Stomach (tissue), 9 donors: ENCODE measurements around the gene DOCK1. TPM values are rescaled to one million over a fixed set of nuclear protein-coding genes. Genes with fewer than 3 reads are reported as not detected.

Source experiments
- DNase-seq, 2 donors: peaks; one replicate each; pipeline versions ENCODE4 v3.0.0 to v3.0.0-alpha.2; 2013 to 2019
- H3K27ac ChIP-seq, 5 donors: fragments of 200-600 bp in 4 of 5; sonication (generic) in 4 of 5; one replicate each; pipeline ENCODE4 v1.5.1; 2013 to 2019; ENCODE audit warnings: mild to moderate bottlenecking in 1 of 5, moderate library complexity in 1 of 5
- H3K27me3 ChIP-seq, 3 donors: fragments of 200-600 bp; sonication (generic); one replicate each; pipeline ENCODE4 v1.5.1; 2017 to 2019; ENCODE audit warnings: mixed run types in 1 of 3
- H3K36me3 ChIP-seq, 4 donors: fragments of 200-600 bp; sonication (generic); 1 replicate in 3 of 4; 2 replicates in 1 of 4; pipeline ENCODE4 v1.5.1; 2016 to 2019
- H3K4me1 ChIP-seq, 4 donors: fragments of 200-600 bp; sonication (generic); one replicate each; pipeline ENCODE4 v1.5.1; 2016 to 2019
- H3K4me3 ChIP-seq, 4 donors: fragments of 200-600 bp; sonication (generic) in 3 of 4; one replicate each; pipeline ENCODE4 v1.5.1; 2016 to 2019; ENCODE audit warnings: mild to moderate bottlenecking in 1 of 4
- H3K9me3 ChIP-seq, 4 donors: fragments of 200-600 bp; sonication (generic); one replicate each; pipeline ENCODE4 v1.5.1; 2016 to 2019
- EP300 ChIP-seq: sonication (generic); formaldehyde crosslinking; IDR thresholded peaks from one replicate; pipeline ENCODE4 v1.6.1; 2017; ENCODE audit warnings: antibody characterized with exemption
- POLR2A ChIP-seq, 4 donors: fragments of 450-650 bp; IDR thresholded peaks; one replicate each; pipeline ENCODE4 v1.6.1; 2016; ENCODE audit warnings: antibody characterized with exemption in 4 of 4, control low read depth in 2 of 4, mild to moderate bottlenecking in 1 of 4, moderate library complexity in 1 of 4
- POLR2AphosphoS5 ChIP-seq, 3 donors: sonication (generic); formaldehyde crosslinking; IDR thresholded peaks; one replicate each; pipeline ENCODE4 v1.6.1; 2016; ENCODE audit warnings: antibody characterized with exemption in 3 of 3
- WGBS, 5 donors: extraction: QIAGEN DNeasy Blood & Tissue Kit in 3 of 5; methylation state at CpG; one replicate each; pipeline versions ENCODE4 v1.1.5 to v1.1.7; 2013 to 2018; 5-methylcytosine and 5-hydroxymethylcytosine counted together
- intact Hi-C: fragments of 100-400 bp; cut with DNase I; formaldehyde crosslinking; loops from one replicate; pipeline ENCODE4 v1.15.1; 2023; ENCODE audit warnings: low total_unique reads
- polyA plus RNA-seq, 3 donors: library from polyadenylated mRNA; stranded (reverse); fragments of 200-250 nt; gene quantifications; one replicate each; pipeline ENCODE4 v1.2.3, GENCODE V29; 2013
- total RNA-seq, 5 donors: library from RNA; depleted of rRNA; stranded (reverse); fragments of >200 nt; gene quantifications; one replicate each; pipeline versions ENCODE4 v1.1.0 to v1.2.3, GENCODE V29; 2014 to 2016
- TF ChIP-seq, protein P1 (sequence below), 7 experiments: fragments of 450-650 bp in 4 of 7; fragments of 200-600 bp in 3 of 7; sonication (generic) in 3 of 7; IDR thresholded peaks; one replicate each; pipeline ENCODE4 v1.5.1; 2016 to 2019; ENCODE audit warnings: antibody characterized with exemption in 7 of 7, control low read depth in 2 of 7, mild to moderate bottlenecking in 1 of 7
- donor health status: healthy with polysubstance abuse.
- donor health status: Bipolar disorder and iron deficiency.
- donor health status: healthy.

Gene DOCK1
- total and polyA plus RNA-seq, 8 donors, result 8.4 to 114 (median 35.0) TPM

DNA sequence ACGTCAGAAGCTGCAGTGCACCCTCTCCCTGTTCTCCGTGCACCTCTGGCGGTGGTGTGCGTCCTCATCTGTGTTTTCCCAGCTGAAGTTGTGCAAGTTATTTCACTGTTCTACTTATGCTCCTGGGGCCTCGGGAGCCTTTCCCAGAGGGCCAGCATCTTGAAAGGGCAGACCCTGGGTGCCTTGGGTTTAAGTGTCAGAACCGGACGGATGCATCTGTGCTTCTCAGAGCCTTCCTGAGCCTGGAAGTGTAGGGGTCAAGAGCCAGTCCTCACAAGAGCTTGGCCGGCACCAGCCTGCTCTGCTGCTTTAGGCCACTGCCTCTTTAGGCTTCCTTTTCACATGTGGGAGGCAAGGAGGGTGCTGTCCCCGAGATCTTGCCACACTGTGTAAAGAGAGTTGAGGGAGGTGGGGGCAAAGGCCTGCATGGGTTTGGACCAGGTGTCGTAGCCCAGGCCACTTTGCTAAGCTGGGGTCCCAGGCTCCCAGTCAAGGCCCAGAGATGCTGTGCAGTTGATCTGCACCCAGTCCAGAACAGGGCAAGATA is 515.0 kb downstream of the DOCK1 start:
- H3K9me3 ChIP-seq, result no peaks in the 10 kb centered on the region
- no peak for DNase-seq
- intact Hi-C loops, result no loop called here
- H3K4me3 ChIP-seq, result no peak overlapping the region
- H3K4me1 ChIP-seq, result no peaks in the 10 kb centered on the region
- H3K36me3 ChIP-seq, result peaks cover 18 to 75% (median 71%) of the 10 kb centered on the region in 4 donors
- no peaks in the 10 kb centered on the region for H3K27me3 ChIP-seq
- TF ChIP-seq POLR2AphosphoS5 (IDR thresholded peaks at IDR 0.05), result no peak
- WGBS, 5 donors, result 88 to 98% (median 95%) methylated on average over 9 to 10 of the region's 10 CpGs
- no peak overlapping the region for H3K27ac ChIP-seq

DNA sequence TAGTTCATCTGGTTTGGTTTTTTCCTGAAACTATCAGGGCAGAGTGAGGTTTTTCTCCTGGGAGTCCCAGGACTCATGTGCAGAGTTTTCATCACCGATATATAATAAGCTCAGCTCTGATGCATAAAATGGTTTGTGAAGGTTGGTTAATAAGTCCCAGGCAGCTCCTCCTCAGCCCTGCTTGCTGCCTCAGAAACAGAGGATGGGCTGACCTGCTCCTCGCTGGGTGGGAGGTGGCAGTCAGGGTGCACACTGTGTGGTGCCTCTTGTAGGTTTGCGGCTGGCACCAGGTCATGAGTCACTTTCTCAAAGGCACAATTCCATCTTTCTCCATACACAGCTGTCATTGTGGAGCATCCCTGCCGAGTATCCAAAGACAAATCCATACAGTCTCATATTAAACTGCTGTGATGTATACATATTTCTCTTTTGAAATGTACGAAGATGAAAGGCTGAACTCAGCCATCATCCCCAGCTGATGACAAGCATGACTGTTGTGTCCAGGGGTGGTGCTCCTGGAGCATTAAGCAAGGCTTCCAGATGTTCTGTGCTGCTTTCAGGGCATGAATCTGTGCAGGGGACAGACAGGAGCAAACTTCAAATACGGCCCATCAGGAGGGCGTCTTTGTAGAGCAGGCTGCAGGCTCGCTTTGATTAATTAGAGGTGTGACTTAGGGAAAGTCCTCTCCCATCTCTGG is 518.1 kb downstream of the DOCK1 start:
- H3K36me3 ChIP-seq, result peaks cover 35 to 83% (median 75%) of the 10 kb centered on the region in 4 donors
- no peak for DNase-seq
- TF ChIP-seq, protein P1, sequence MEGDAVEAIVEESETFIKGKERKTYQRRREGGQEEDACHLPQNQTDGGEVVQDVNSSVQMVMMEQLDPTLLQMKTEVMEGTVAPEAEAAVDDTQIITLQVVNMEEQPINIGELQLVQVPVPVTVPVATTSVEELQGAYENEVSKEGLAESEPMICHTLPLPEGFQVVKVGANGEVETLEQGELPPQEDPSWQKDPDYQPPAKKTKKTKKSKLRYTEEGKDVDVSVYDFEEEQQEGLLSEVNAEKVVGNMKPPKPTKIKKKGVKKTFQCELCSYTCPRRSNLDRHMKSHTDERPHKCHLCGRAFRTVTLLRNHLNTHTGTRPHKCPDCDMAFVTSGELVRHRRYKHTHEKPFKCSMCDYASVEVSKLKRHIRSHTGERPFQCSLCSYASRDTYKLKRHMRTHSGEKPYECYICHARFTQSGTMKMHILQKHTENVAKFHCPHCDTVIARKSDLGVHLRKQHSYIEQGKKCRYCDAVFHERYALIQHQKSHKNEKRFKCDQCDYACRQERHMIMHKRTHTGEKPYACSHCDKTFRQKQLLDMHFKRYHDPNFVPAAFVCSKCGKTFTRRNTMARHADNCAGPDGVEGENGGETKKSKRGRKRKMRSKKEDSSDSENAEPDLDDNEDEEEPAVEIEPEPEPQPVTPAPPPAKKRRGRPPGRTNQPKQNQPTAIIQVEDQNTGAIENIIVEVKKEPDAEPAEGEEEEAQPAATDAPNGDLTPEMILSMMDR (IDR thresholded peaks at IDR 0.05), result no peak
- TF ChIP-seq POLR2AphosphoS5 (IDR thresholded peaks at IDR 0.05), result no peak
- TF ChIP-seq POLR2A (IDR thresholded peaks at IDR 0.05), result no peak
- no peak for TF ChIP-seq EP300
- H3K4me1 ChIP-seq, result no peaks in the 10 kb centered on the region
- H3K27ac ChIP-seq, result no peak overlapping the region
- H3K27me3 ChIP-seq, result no peaks in the 10 kb centered on the region
- intact Hi-C loops, result no loop called here
- no peak overlapping the region for H3K4me3 ChIP-seq
- H3K9me3 ChIP-seq, result no peaks in the 10 kb centered on the region
- 88 to 92% (median 91%) methylated on average over 8 of the region's 8 CpGs for WGBS, 5 donors

DNA sequence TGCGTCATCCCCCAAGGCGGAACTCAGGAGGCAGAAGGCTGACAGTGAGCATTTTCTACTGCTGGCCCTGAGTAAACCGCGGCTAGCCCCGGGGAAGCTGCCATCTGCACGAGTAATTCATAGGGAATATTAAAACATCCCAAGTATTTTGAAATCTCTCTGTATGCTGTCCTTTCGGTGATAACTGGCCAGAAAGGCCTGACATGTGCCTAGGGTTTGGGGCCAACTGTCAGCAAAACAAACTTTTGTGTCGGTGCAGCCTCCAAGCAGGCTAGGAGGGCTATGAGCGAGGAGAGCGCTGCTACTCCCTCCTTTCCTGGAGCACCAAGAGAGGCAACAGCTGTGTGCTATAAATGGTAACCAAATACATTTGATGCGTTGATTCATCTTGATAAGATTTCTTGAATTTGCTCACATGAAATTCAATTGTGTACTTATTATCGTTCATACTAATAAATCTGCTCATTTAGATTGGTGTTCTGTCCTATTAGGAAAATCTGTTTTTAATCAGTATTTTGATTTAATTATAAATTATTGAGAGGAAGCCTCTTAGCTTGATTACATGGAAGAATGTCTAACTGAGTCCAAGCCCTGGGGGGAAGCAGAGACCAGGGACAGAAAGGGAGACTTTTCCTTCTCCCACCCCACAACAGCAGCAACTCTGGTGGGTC is 519.5 kb downstream of the DOCK1 start:
- DNase-seq, result peak in 1 of 2 donors; percentile 21
- Histone ChIP-seq H3K4me3 (no peak overlapping the region), H3K27me3 (no peaks in the 10 kb centered on the region), H3K4me1 (no peaks in the 10 kb centered on the region), H3K27ac (no peak overlapping the region), H3K9me3 (no peaks in the 10 kb centered on the region), H3K36me3 (peaks cover 23 to 83% (median 69%) of the 10 kb centered on the region in 4 donors)
- intact Hi-C loops, result no loop called here
- TF ChIP-seq EP300, result no peak
- TF ChIP-seq, protein P1 (IDR thresholded peaks at IDR 0.05), result no peak
- TF ChIP-seq POLR2AphosphoS5 (IDR thresholded peaks at IDR 0.05), result no peak
- TF ChIP-seq POLR2A (IDR thresholded peaks at IDR 0.05), result no peak
- WGBS, 5 donors, result 76 to 88% (median 81%) methylated on average over 12 of the region's 12 CpGs

DNA sequence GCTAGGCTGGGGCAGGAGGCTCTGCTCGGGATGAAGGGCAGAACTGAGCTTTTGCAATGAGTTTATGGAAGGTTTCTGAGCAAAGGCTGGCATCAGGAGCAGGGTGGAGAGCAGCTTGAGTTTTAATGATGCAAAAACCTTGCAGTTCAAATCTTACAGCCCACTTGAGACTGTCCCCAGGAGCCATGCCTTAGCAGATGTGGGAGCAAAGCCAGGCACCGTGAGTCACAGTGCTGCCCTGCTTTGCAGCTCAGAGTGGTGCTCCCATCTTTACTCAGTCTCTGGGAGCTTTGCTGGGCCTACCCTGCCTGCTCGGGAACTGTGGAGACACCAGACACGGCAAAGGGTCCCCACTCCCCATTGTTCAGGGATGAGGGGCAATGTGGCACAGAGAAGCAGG is 521.5 kb downstream of the DOCK1 start:
- TF ChIP-seq, protein P1 (IDR thresholded peaks at IDR 0.05), result no peak
- TF ChIP-seq EP300 (no peak), POLR2A (IDR thresholded peaks at IDR 0.05) (no peak)
- no peak for DNase-seq
- H3K27ac ChIP-seq, result no peak overlapping the region
- intact Hi-C loops, result no loop called here
- 84 to 92% (median 88%) methylated on average over 4 of the region's 4 CpGs for WGBS, 5 donors
- no peak overlapping the region for H3K4me3 ChIP-seq
- peaks cover 23 to 82% (median 54%) of the 10 kb centered on the region in 4 donors for H3K36me3 ChIP-seq
- H3K4me1 ChIP-seq, result no peaks in the 10 kb centered on the region
- no peaks in the 10 kb centered on the region for H3K27me3 ChIP-seq
- no peaks in the 10 kb centered on the region for H3K9me3 ChIP-seq
